Measurements from ENCODE around the gene PHF2. TPM values are rescaled to one million over a fixed set of nuclear protein-coding genes. Genes with fewer than 3 reads are reported as not detected.

The PHF2 gene
- total RNA-seq, 4 donors from 2014 or later = 15.0 to 28.6 (median 20.4) TPM

DNA sequence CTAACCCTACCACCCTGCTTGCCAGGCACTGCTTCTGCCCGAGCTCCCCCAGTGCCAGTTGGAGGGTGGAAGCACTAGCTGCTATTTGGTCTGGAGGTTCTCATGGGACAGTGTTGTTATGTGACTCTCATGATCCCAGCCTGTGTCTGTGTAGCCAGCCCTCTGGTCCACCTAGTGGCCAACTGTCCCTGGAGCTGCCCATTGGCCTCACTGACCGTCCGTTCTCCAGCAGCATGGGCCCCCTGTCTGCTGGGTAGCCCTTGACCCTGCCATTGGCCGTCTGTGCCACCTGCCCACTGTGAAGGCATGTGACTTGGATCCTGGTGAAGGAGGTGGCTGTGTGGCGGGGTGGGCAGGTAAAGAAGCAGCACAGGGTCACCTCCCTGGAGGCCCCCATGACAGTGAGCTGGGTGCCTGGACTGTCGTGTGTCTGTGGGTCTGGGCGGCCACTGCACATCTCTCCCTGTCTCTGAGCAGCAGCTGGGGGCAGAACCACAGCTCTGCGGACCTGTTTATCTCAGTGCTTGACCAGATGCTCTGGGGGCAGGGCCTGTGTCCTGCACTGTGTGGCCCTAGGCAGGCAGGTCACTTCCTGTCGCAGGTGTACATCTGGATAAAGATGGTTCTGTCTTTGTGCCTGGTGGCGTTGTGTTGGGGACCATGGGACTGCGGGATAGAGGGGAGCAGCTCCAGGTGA, 11.4 kb downstream of the PHF2 start:
- TF ChIP-seq, protein P1, sequence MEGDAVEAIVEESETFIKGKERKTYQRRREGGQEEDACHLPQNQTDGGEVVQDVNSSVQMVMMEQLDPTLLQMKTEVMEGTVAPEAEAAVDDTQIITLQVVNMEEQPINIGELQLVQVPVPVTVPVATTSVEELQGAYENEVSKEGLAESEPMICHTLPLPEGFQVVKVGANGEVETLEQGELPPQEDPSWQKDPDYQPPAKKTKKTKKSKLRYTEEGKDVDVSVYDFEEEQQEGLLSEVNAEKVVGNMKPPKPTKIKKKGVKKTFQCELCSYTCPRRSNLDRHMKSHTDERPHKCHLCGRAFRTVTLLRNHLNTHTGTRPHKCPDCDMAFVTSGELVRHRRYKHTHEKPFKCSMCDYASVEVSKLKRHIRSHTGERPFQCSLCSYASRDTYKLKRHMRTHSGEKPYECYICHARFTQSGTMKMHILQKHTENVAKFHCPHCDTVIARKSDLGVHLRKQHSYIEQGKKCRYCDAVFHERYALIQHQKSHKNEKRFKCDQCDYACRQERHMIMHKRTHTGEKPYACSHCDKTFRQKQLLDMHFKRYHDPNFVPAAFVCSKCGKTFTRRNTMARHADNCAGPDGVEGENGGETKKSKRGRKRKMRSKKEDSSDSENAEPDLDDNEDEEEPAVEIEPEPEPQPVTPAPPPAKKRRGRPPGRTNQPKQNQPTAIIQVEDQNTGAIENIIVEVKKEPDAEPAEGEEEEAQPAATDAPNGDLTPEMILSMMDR (IDR thresholded peaks at IDR 0.05; ENCODE audit: low read depth) = no peak

DNA sequence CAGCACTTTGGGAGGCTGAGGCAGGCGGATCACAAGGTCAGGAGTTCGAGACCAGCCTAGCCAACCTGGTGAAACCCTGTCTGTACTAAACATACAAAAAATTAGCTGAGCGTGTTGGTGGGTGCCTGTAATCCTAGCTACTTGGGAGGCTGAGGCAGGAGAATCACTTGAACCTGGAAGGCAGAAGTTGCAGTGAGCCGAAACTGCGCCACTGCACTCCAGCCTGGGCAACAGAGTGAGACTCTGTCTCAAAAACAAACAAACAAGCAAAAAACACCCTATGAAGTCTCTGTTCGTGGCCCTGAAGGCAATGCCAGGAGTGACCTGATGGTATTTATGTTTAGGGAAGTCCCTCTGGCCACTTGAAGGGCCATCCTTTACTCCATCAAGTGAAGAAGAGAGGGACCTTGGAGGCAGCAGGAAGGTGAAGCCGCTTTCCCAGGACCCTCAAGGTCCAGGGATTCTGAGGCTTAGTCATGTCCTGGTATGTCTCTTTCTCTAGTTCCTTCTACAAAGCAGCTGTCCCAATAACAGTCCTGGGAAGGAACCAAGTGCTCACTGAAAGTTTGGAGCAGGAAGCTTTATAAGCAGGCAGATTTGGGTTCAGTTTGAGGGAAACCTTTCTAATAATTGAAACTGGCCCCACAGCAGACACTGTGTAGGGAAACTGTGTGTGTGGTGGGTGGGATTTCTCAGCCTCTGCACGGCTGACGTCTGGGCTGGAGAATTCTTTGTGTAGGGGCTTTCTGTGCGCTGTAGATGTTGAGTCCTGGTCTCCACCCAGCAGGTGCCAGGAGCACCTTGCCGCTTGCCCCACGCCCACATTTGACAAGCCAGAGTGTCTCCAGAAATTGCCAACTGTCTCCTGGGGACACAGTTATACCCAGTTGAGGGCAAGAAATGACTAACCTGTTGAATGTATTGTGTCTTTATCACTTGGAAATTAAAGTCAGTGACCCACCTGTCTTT, 12.5 kb downstream of the PHF2 start:
- TF ChIP-seq, protein P1 (IDR thresholded peaks at IDR 0.05; ENCODE audit: low read depth) = no peak

DNA sequence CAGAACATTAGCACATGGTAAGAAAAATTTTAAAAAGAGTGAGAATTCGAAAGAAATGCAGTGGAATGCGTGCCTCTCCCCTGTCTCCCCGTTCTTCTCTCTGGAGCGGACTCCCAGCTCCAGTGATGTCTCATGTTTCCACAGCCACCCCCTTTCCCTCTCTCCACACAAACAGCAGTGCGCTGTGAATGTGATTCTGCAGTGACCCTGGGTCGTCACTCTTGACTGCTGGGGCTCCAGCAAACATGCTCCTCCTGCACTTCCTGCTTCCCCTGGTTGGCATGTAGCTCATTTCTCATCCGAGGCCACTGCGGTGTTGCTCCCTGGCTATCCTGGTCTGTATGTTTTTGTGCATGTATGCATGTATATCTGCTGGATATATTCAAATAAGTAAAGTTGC, 13.3 kb downstream of the PHF2 start:
- TF ChIP-seq, protein P1 (IDR thresholded peaks at IDR 0.05; ENCODE audit: low read depth) = no peak

DNA sequence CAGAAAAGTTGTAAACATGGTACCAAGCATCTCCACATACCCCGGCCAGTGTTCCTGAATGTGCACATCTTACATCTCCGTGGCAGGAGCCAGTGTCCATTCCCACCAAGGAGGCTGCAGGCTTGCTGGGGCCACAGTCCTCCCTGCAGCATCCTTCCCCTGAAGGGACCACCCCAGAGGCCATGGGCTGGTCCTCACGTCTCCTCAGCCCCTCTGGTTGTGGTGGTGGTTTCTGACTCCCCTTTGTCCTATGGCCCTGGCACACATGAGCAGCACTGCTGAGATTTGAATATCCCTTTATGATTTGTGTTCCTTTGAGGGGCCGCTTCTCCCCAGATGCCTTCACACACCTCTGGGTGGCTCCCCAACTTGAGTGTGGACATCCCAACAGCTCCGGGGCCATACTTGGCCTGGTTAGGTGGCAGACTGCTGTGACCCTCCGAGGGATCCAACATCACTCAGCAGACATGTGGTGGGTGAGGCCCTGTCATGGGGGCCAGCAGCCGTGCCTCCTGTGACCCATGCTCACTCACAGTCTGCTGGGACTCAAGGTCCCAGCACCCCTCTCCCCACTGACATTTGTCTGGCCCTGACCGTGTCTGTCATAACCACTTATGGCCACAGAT, 14.3 kb downstream of the PHF2 start:
- TF ChIP-seq, protein P1 (IDR thresholded peaks at IDR 0.05; ENCODE audit: low read depth) = no peak

DNA sequence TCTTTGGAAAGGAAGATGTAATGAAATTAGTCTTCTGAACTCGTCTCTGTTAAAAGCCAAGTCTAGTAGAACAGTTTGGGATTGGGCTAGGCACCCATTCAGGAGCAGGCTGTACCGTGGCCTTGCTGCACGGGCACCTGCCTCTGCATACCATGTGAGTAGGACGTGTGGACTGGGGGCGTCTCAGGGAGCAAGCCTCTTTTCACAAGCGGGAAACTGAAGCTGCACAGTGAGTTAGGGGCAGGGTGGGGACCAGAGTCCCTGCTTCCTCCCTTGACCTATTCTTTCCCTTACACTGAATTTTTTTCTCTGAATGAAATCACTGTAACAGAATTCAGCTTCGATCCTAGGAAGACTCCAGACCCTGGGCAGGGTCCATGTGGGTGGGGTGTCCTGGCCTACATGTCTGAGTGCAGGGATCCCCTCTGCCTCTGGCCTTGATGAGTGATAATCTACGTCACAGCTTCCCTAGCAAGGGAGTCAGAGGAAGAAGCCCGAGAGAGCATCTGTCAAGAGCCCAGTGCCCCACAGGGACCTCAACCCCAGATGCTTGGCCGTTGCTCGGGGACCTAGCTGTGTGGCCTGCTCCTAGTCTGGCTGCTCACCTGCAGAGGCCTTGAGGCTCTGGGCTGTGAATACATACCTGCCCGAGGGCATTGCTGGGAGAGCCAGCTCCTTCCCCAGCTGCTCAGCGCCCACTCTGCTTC, 15.1 kb downstream of the PHF2 start:
- TF ChIP-seq, protein P1 (IDR thresholded peaks at IDR 0.05; ENCODE audit: low read depth) = no peak

DNA sequence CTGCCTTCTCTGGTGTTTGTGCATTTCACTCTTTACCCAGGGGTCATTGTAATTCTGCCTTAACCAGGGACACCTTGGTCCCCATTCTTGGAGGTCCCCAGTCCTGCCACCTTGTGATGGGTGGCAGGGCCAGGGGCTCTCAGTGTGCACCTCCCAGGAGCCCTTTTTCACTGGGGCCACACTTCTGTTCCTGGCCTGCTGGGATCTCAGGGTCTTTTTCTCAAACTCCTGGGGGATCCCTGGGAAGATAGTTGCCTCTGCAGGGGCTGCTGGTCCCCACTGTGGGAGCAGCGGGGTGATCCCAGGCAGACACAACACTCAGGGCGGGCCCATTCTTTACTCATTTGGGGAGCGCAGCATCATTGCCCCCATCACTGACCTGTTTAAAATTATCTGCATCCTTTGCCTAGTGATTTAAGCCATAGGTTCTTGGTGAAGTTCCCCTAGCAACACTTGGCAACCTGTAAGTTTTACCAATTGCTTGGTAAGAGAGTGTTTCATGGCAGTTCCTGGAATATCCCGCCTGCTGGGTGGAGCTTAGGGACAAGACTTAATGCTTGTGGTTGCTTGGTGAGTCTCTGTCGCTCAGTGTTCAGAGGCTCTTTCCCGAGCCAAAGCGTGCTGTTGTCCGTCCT, 15.7 kb downstream of the PHF2 start:
- TF ChIP-seq, protein P1 (IDR thresholded peaks at IDR 0.05; ENCODE audit: low read depth) = no peak

Data from subcutaneous adipose tissue (tissue), 4 donors.